Thoracic aorta (tissue), 2 donors: ENCODE measurements around the gene FDPS. TPM values are rescaled to one million over a fixed set of nuclear protein-coding genes. Genes with fewer than 3 reads are reported as not detected.

ENCODE experiments used
- ATAC-seq: fragments of 150-250 bp; one replicate; pipeline ENCODE4 v1.8.0; 2017; ENCODE audit warnings: low read depth; ENCODE audit not compliant: insufficient number of reproducible peaks, low FRiP score
- DNase-seq: peaks from one replicate; pipeline ENCODE4 v3.0.0-alpha.2; 2020; ENCODE audit warnings: low spot score
- H3K27ac ChIP-seq, 2 donors: fragments of 200-600 bp; sonication (generic); 1 replicate in 1 of 2; 2 replicates in 1 of 2; pipeline ENCODE4 v1.5.1; 2016; ENCODE audit warnings: mild to moderate bottlenecking in 2 of 2, moderate library complexity in 2 of 2
- H3K27me3 ChIP-seq: fragments of 200-600 bp; sonication (generic); replicated peaks from 2 replicates; pipeline ENCODE4 v1.6.0; 2016; ENCODE audit warnings: mild to moderate bottlenecking; ENCODE audit not compliant: insufficient read depth
- H3K36me3 ChIP-seq: fragments of 200-600 bp; sonication (generic); one replicate; pipeline ENCODE4 v1.5.1; 2016
- H3K4me1 ChIP-seq, 2 donors: fragments of 200-600 bp; sonication (generic); 1 replicate in 1 of 2; 2 replicates in 1 of 2; pipeline versions ENCODE4 v1.5.1 to v1.6.0; 2016; ENCODE audit warnings: low read depth in 2 of 2, mild to moderate bottlenecking in 1 of 2; ENCODE audit not compliant: control insufficient read depth in 1 of 2
- H3K4me3 ChIP-seq: fragments of 200-600 bp; sonication (generic); 2 replicates; pipeline ENCODE4 v1.5.1; 2016; ENCODE audit warnings: mild to moderate bottlenecking
- H3K9me3 ChIP-seq: fragments of 200-600 bp; sonication (generic); 2 replicates; pipeline ENCODE4 v1.5.1; 2016
- CTCF ChIP-seq: fragments of 200-600 bp; sonication (generic); IDR thresholded peaks from one replicate; pipeline ENCODE4 v1.5.1; 2019; ENCODE audit warnings: antibody characterized with exemption
- total RNA-seq, 2 donors: library from RNA; depleted of rRNA; stranded (reverse); fragments of >200 nt; gene quantifications; one replicate each; pipeline versions ENCODE4 v1.1.0 to v1.2.3, GENCODE V29; 2016

The FDPS gene
- total RNA-seq, 2 donors from 2014 or later = 57.8 to 68.2 TPM

DNA sequence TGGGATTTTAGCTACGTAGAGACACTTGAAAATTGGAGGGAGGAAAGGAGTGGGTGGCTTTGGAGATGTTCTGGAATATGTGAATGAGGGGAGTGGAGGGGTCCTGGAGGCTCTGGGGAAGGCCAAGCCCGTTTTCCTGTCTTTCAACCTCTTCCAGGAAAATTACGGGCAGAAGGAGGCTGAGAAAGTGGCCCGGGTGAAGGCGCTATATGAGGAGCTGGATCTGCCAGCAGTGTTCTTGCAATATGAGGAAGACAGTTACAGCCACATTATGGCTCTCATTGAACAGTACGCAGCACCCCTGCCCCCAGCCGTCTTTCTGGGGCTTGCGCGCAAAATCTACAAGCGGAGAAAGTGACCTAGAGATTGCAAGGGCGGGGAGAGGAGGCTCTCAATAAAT is 11.6 kb downstream of the FDPS start:
- H3K27me3 ChIP-seq = no peaks in the 10 kb centered on the region
- no peaks in the 10 kb centered on the region for H3K9me3 ChIP-seq
- H3K4me3 ChIP-seq = peak overlapping the region; percentile 80
- TF ChIP-seq CTCF = no peak
- no peak for ATAC-seq
- H3K36me3 ChIP-seq = no peaks in the 10 kb centered on the region
- peaks cover 10 to 25% of the 10 kb centered on the region in 2 donors for H3K4me1 ChIP-seq
- H3K27ac ChIP-seq = peak overlapping the region; percentile 86 to 91
- no peak for DNase-seq

DNA sequence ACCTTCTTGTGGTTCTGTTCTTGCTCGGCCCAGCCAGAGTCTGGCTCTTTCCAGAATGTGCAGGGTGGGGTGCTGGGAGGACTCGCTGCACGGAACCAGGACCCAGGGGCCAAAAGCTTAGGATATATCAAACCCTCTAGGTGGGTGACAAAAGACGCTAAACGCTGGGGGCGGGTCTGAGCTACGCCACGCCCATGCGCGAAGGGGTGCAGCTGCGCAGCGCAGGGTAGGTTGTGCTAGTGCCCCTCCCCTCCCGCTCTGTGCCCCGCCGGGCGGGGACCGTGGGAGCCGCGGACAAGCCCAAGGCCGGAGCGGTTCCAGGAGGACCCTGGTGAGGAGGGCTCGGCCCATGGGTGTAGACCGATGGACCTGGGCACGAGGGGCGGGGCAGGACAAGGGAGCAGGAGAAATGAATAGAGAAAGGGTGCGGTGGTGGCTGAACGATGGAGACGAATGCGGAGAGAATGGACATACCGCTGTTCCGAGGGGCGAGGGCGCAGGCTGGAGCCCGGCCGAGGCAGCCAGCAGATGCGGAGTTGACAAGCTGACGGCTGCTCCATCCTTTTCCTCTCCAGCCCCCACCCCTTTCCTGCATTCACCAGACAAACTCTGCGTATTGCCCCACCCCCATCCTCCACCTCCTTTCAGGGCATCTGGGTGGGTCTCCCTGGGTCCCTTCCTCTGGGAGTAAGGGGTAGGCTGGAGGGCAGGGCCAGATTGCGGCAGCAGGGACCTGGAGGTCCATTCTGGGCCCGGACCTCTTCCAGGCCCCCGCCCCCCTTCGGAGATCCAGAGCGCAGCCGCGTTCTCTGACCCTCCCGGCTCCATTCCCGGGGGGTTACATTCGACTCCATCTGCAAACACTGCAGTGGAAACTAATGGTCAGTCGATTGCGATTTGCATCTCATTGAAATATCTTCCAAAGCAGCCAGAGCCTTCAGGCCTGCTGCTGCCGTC is 12.3 kb downstream of the FDPS start, which contains the start of gene RUSC1:
Gene RUSC1, plus strand, starts transcription at position 234 of the 957 bp plus-strand sequence. CDS start 880 bp downstream, outside the sequence.
- Histone ChIP-seq H3K36me3 (no peaks in the 10 kb centered on the region), H3K27ac (peak within 1 kb of the TSS; percentile 86 to 91), H3K27me3 (no peaks in the 10 kb centered on the region), H3K9me3 (no peaks in the 10 kb centered on the region), H3K4me3 (peak within 1 kb of the TSS; percentile 80), H3K4me1 (peaks cover 10 to 31% of the 10 kb centered on the region in 2 donors)
- TF ChIP-seq CTCF = no peak
- DNase-seq = peak; percentile 34
- ATAC-seq = peak; percentile 10

DNA sequence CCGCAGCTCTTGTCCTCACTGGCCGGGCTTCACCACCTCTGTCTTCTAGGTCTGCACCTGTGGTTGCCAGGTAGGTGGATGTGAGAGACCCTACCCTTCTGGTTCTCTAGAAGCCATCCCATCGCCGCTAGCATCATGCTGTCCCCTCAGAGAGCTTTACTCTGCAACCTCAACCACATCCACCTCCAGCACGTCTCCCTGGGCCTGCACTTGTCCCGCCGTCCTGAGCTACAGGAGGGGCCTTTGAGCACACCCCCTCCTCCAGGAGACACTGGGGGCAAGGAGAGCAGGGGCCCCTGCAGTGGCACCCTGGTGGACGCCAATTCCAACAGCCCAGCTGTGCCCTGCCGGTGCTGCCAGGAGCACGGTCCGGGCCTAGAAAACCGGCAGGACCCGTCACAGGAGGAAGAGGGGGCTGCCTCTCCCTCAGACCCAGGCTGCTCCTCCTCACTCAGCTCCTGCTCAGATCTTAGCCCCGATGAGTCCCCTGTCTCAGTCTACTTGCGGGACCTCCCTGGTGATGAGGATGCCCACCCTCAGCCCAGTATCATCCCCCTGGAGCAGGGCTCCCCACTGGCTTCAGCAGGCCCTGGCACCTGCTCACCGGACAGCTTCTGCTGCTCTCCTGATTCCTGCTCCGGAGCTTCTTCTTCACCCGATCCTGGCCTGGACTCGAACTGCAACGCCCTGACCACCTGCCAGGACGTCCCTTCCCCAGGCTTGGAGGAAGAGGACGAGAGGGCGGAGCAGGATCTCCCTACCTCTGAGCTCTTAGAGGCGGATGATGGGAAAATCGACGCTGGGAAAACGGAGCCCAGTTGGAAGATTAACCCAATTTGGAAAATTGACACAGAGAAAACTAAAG is 13.2 kb downstream of the FDPS start:
- no peaks in the 10 kb centered on the region for H3K36me3 ChIP-seq
- no peak for DNase-seq
- peaks cover 10 to 31% of the 10 kb centered on the region in 2 donors for H3K4me1 ChIP-seq
- H3K9me3 ChIP-seq = no peaks in the 10 kb centered on the region
- no peak for TF ChIP-seq CTCF
- ATAC-seq = no peak
- H3K27me3 ChIP-seq = no peaks in the 10 kb centered on the region
- H3K27ac ChIP-seq = peak overlapping the region; percentile 86 to 91
- H3K4me3 ChIP-seq = peak overlapping the region; percentile 80

GRCh38 chr1:155322571-155322952 is 13.9 kb downstream of the FDPS start:
- no peak for DNase-seq
- H3K4me3 ChIP-seq = peak overlapping the region; percentile 80
- peak overlapping the region; percentile 86 to 91 for H3K27ac ChIP-seq
- H3K36me3 ChIP-seq = no peaks in the 10 kb centered on the region
- no peak for ATAC-seq
- no peak for TF ChIP-seq CTCF
- H3K4me1 ChIP-seq = peaks cover 10 to 31% of the 10 kb centered on the region in 2 donors
- no peaks in the 10 kb centered on the region for H3K9me3 ChIP-seq
- H3K27me3 ChIP-seq = no peaks in the 10 kb centered on the region
